Neuronal stem cell (in vitro differentiated cells): ENCODE data around the gene MGST2.
A peak's percentile ranks its signal among the peaks of the same experiment; 100 is the strongest.

Source experiments
- DNase-seq: peaks from one replicate; pipeline ENCODE4 v3.0.0-alpha.2; 2013; ENCODE audit warnings: low spot score
- H2AFZ ChIP-seq: one replicate; pipeline ENCODE4 v1.6.1; 2013; ENCODE audit warnings: mild to moderate bottlenecking, low read length, inconsistent platforms
- H2AK5ac ChIP-seq: 2 replicates; pipeline ENCODE4 v1.6.1; 2013; ENCODE audit warnings: low read depth, mild to moderate bottlenecking, inconsistent platforms, low read length, moderate library complexity, mixed read lengths
- H2BK120ac ChIP-seq: 2 replicates; pipeline ENCODE4 v1.6.1; 2013; ENCODE audit warnings: low read depth, mild to moderate bottlenecking, inconsistent platforms, low read length, moderate library complexity, mixed read lengths
- H2BK12ac ChIP-seq: one replicate; pipeline ENCODE4 v1.6.1; 2013; ENCODE audit warnings: low read length, inconsistent platforms
- H2BK15ac ChIP-seq: 2 replicates; pipeline ENCODE4 v1.6.1; 2013; ENCODE audit warnings: mild to moderate bottlenecking, low read length, inconsistent platforms, mixed read lengths
- H2BK5ac ChIP-seq: one replicate; pipeline ENCODE4 v1.6.1; 2013; ENCODE audit warnings: inconsistent platforms, mild to moderate bottlenecking, low read length, moderate library complexity
- H3K14ac ChIP-seq: one replicate; pipeline ENCODE4 v1.6.1; 2013; ENCODE audit warnings: low read length, inconsistent platforms
- H3K18ac ChIP-seq: 2 replicates; pipeline ENCODE4 v1.6.1; 2013; ENCODE audit warnings: low read length, inconsistent platforms
- H3K23ac ChIP-seq: 2 replicates; pipeline ENCODE4 v1.6.1; 2013; ENCODE audit warnings: low read depth, mild to moderate bottlenecking, mixed read lengths, low read length, inconsistent platforms; ENCODE audit not compliant: poor library complexity
- H3K27ac ChIP-seq: replicated peaks from 3 replicates; pipeline ENCODE4 v1.5.1; 2013; ENCODE audit warnings: low read length, inconsistent platforms
- H3K27me3 ChIP-seq, 3 experiments: 2 replicates each; pipeline ENCODE4 v1.6.1; 2013; ENCODE audit warnings: low read length in 3 of 3, mild to moderate bottlenecking in 2 of 3, inconsistent platforms in 1 of 3, low read depth in 1 of 3, mixed read lengths in 1 of 3, moderate library complexity in 1 of 3; ENCODE audit not compliant: control insufficient read depth in 3 of 3, insufficient read depth in 3 of 3
- H3K36me3 ChIP-seq, 2 donors: replicated peaks in 1 of 2; 2 replicates each; pipeline ENCODE4 v1.6.1; 2013; ENCODE audit warnings: low read length in 2 of 2; ENCODE audit not compliant: control insufficient read depth in 2 of 2, insufficient read depth in 2 of 2
- H3K4ac ChIP-seq: 2 replicates; pipeline ENCODE4 v1.6.1; 2013; ENCODE audit warnings: inconsistent platforms, mild to moderate bottlenecking, low read length, moderate library complexity
- H3K4me1 ChIP-seq, 2 donors: 1 replicate in 1 of 2; 2 replicates in 1 of 2; pipeline ENCODE4 v1.6.1; 2013; ENCODE audit warnings: low read length in 2 of 2, low read depth in 1 of 2; ENCODE audit not compliant: control insufficient read depth in 2 of 2, insufficient read depth in 1 of 2
- H3K4me2 ChIP-seq: one replicate; pipeline ENCODE4 v1.6.1; 2013; ENCODE audit warnings: mild to moderate bottlenecking, low read length, inconsistent platforms; ENCODE audit not compliant: insufficient read depth, poor library complexity, severe bottlenecking
- H3K4me3 ChIP-seq, 2 donors: 2 replicates each; pipeline ENCODE4 v1.5.1; 2013; ENCODE audit warnings: low read length in 2 of 2, mild to moderate bottlenecking in 2 of 2, inconsistent platforms in 1 of 2, moderate library complexity in 1 of 2
- H3K79me1 ChIP-seq: one replicate; pipeline ENCODE4 v1.6.1; 2013; ENCODE audit warnings: low read depth, mild to moderate bottlenecking, inconsistent platforms, low read length, moderate library complexity
- H3K9ac ChIP-seq: one replicate; pipeline ENCODE4 v1.6.1; 2013; ENCODE audit warnings: mild to moderate bottlenecking, low read depth, low read length, inconsistent platforms; ENCODE audit not compliant: poor library complexity
- H3K9me3 ChIP-seq, 2 donors: replicated peaks in 1 of 2; 2 replicates each; pipeline versions ENCODE3 to v1.6.1; 2013; ENCODE audit warnings: low read length in 2 of 2, mild to moderate bottlenecking in 2 of 2, inconsistent platforms in 1 of 2, low read depth in 1 of 2, mixed read lengths in 1 of 2, moderate library complexity in 1 of 2; ENCODE audit not compliant: control insufficient read depth in 2 of 2, insufficient read depth in 1 of 2
- H4K8ac ChIP-seq: one replicate; pipeline ENCODE4 v1.6.1; 2013; ENCODE audit warnings: low read depth, mild to moderate bottlenecking, inconsistent platforms, low read length, moderate library complexity
- H4K91ac ChIP-seq: one replicate; pipeline ENCODE4 v1.6.1; 2013; ENCODE audit warnings: low read length, low read depth, mild to moderate bottlenecking, inconsistent platforms; ENCODE audit not compliant: poor library complexity
- WGBS, 2 donors: extraction: QIAGEN DNeasy Blood & Tissue Kit; methylation state at CpG; one replicate each; pipeline ENCODE4 v1.1.7; 2013; ENCODE audit warnings: missing lambda C conversion rate in 2 of 2, mixed read lengths in 1 of 2; ENCODE audit not compliant: insufficient read length in 2 of 2, insufficient replicate concordance in 1 of 2; ENCODE audit errors: extremely low coverage in 2 of 2; 5-methylcytosine and 5-hydroxymethylcytosine counted together

Gene MGST2

GRCh38 chr4:139676913-139677585 lies 11.4 kb downstream of the MGST2 start:
- Histone ChIP-seq H3K4me3 (no peak overlapping the region), H2AK5ac (no peak overlapping the region), H4K91ac (no peak overlapping the region), H3K4ac (no peak overlapping the region), H3K4me2 (no peak overlapping the region), H2BK12ac (no peak overlapping the region), H3K4me1 (no peaks in the 10 kb centered on the region), H3K14ac (no peak overlapping the region), H3K79me1 (no peaks in the 10 kb centered on the region), H3K9me3 (peaks cover 0 to 13% of the 10 kb centered on the region in 2 donors), H3K23ac (no peak overlapping the region), H3K36me3 (peaks cover 0 to 24% of the 10 kb centered on the region in 2 donors), H2BK5ac (no peak overlapping the region), H2BK15ac (no peak overlapping the region), H3K27me3 (no peaks in the 10 kb centered on the region), H4K8ac (no peak overlapping the region), H3K9ac (no peak overlapping the region), H3K18ac (no peak overlapping the region), H2AFZ (no peak overlapping the region), H2BK120ac (no peak overlapping the region), H3K27ac (no peak overlapping the region)
- no CpG with 5 or more reads among the region's 4 CpGs for WGBS, 2 donors
- DNase-seq = no peak

DNA sequence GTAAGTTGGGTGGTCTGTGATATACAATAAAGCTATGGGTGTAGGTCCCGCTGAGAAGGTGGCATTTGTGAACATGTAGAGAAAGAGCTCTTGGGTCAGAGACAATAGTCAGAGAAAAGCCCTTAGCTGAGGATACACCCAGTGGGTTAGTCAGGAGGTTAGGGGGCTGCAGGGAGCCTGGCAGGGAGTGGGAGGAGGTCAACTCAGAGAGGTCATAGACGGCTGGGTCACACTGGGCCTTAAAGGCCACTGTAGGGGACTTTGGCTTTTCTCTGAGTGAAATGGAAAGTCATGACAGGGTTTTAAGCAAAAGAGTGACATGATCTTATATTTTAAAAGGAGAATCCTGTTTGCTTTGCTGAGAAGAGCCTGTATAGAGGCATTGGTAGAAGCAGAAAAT lies 16.7 kb downstream of the MGST2 start:
- no CpG with 5 or more reads among the region's 2 CpGs for WGBS, 2 donors
- Histone ChIP-seq H3K79me1 (no peaks in the 10 kb centered on the region), H3K14ac (no peak overlapping the region), H2BK5ac (no peak overlapping the region), H3K27me3 (no peaks in the 10 kb centered on the region), H3K4ac (no peak overlapping the region), H3K18ac (no peak overlapping the region), H3K4me2 (no peak overlapping the region), H3K27ac (no peak overlapping the region), H3K23ac (no peak overlapping the region), H2BK120ac (no peak overlapping the region), H3K9ac (no peak overlapping the region), H4K8ac (no peak overlapping the region), H3K9me3 (peaks cover 2 to 34% of the 10 kb centered on the region in 2 donors), H2AFZ (no peak overlapping the region), H3K4me3 (no peak overlapping the region), H4K91ac (no peak overlapping the region), H2BK12ac (no peak overlapping the region), H3K36me3 (peaks cover 0 to 38% of the 10 kb centered on the region in 2 donors), H2BK15ac (no peak overlapping the region), H3K4me1 (peaks cover 2 to 13% of the 10 kb centered on the region in 2 donors), H2AK5ac (no peak overlapping the region)
- DNase-seq = no peak

- Histone ChIP-seq H3K36me3 (peaks cover 0 to 41% of the 10 kb centered on the region in 2 donors), H2BK12ac (no peak overlapping the region), H3K79me1 (no peaks in the 10 kb centered on the region), H2BK15ac (no peak overlapping the region), H3K4me3 (no peak overlapping the region), H3K4me1 (peaks cover 2 to 13% of the 10 kb centered on the region in 2 donors), H4K91ac (no peak overlapping the region), H3K18ac (no peak overlapping the region), H2AK5ac (no peak overlapping the region), H3K27ac (no peak overlapping the region), H2BK120ac (no peak overlapping the region), H4K8ac (no peak overlapping the region), H2AFZ (peak overlapping the region; percentile 62), H3K9me3 (peaks cover 2 to 33% of the 10 kb centered on the region in 2 donors), H3K14ac (no peak overlapping the region), H3K27me3 (no peaks in the 10 kb centered on the region), H3K23ac (no peak overlapping the region), H3K4me2 (no peak overlapping the region), H3K9ac (no peak overlapping the region), H2BK5ac (no peak overlapping the region), H3K4ac (no peak overlapping the region)
- no CpG with 5 or more reads among the region's 6 CpGs for WGBS, 2 donors
- no peak for DNase-seq
Measured at GRCh38 chr4:139682741-139683151, 17.1 kb downstream of the MGST2 start.

DNA sequence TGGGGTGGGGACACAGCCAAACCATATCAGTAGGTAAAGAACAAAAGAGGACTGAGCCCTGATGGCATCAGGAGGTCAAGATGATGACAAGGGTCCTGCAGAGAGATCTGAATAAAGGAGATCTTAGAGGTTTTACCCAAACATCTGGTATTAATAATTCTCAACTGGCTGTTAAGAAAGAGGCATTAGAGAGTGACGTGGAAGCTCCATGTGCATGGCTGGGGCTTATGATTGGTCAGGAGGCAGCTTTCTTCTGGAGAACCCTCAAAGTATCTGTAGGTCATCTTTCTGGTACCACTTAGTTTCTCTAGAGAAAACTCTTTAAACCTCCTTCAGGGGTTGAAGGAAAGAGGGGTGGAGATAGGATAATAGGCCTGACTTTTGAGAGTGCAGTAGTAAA lies 18.7 kb downstream of the MGST2 start:
- Histone ChIP-seq H3K4me2 (no peak overlapping the region), H3K9ac (no peak overlapping the region), H3K27me3 (no peaks in the 10 kb centered on the region), H2AFZ (no peak overlapping the region), H3K79me1 (no peaks in the 10 kb centered on the region), H4K8ac (no peak overlapping the region), H3K14ac (no peak overlapping the region), H2BK120ac (no peak overlapping the region), H2BK12ac (no peak overlapping the region), H3K4ac (no peak overlapping the region), H2BK5ac (no peak overlapping the region), H2BK15ac (no peak overlapping the region), H3K23ac (no peak overlapping the region), H3K18ac (no peak overlapping the region), H2AK5ac (no peak overlapping the region), H4K91ac (no peak overlapping the region), H3K36me3 (peaks cover 0 to 27% of the 10 kb centered on the region in 2 donors), H3K4me3 (no peak overlapping the region), H3K27ac (no peak overlapping the region), H3K4me1 (peaks cover 4 to 13% of the 10 kb centered on the region in 2 donors), H3K9me3 (peaks cover 2 to 24% of the 10 kb centered on the region in 2 donors)
- DNase-seq = no peak
- WGBS, 2 donors = no CpG with 5 or more reads among the region's 1 CpG
